Left lobe of liver (tissue), 2 donors: Measurements from ENCODE around the gene SHB. TPM values are rescaled to one million over a fixed set of nuclear protein-coding genes. Genes with fewer than 3 reads are reported as not detected.
A peak's percentile ranks its signal among the peaks of the same experiment; 100 is the strongest.

Experiments used
- ATAC-seq: fragments of 200-7000 bp; cut with Tn5 transposase; one replicate; pipeline ENCODE4 v1.9.1; 2020; ENCODE audit warnings: mild to moderate bottlenecking, moderate library complexity
- DNase-seq: peaks from one replicate; pipeline ENCODE4 v3.0.0-alpha.2; 2020; ENCODE audit warnings: low spot score
- total RNA-seq: library from RNA; stranded (reverse); gene quantifications from one replicate; pipeline ENCODE4 v1.2.1, GENCODE V29; 2021
- donor health status: DM: no; HTN: no; CAD: no; lungs with moderate emphysema.
- donor health status: DM: no; HTN: yes; CAD: no.

SHB gene
- 14.1 TPM for total RNA-seq

GRCh38 chr9:38068701-38069628 lies at the start of gene SHB:
Gene SHB (minus strand): TSS chr9:38069227. CDS start chr9:38068645, 582 bp downstream.
- DNase-seq (peak; percentile 86), ATAC-seq (peak; percentile 78)

- no peak for ATAC-seq
- DNase-seq, result no peak
Measured at GRCh38 chr9:38117651-38118050, 48.6 kb upstream of the SHB start.

GRCh38 chr9:38114905-38115304 lies 45.9 kb upstream of the SHB start:
- DNase-seq (peak; percentile 5), ATAC-seq (no peak)

- no peak for DNase-seq
Measured at GRCh38 chr9:38112456-38112855, 43.4 kb upstream of the SHB start.

GRCh38 chr9:38112049-38112448 lies 43.0 kb upstream of the SHB start:
- peak; percentile 26 for DNase-seq
- ATAC-seq, result no peak

More at GRCh38 chr9:38112456-38112855, 43.4 kb upstream of the SHB start:
- ATAC-seq, result no peak

- DNase-seq (peak; percentile 16), ATAC-seq (no peak)
Measured at GRCh38 chr9:38110476-38110875, 41.4 kb upstream of the SHB start.

GRCh38 chr9:38109601-38110000 lies 40.6 kb upstream of the SHB start:
- DNase-seq (peak; percentile 1), ATAC-seq (no peak)

GRCh38 chr9:38108326-38108725 lies 39.3 kb upstream of the SHB start:
- no peak for ATAC-seq
- DNase-seq, result peak; percentile 12

- no peak for ATAC-seq
- peak; percentile 23 for DNase-seq
Measured at GRCh38 chr9:38107811-38108304, 38.8 kb upstream of the SHB start.

- ATAC-seq (no peak), DNase-seq (no peak)
Measured at GRCh38 chr9:38107405-38107804, 38.4 kb upstream of the SHB start.

- no peak for DNase-seq
- ATAC-seq, result no peak
Measured at GRCh38 chr9:38106488-38106887, 37.5 kb upstream of the SHB start.

- no peak for ATAC-seq
- no peak for DNase-seq
Measured at GRCh38 chr9:38103340-38103739, 34.3 kb upstream of the SHB start.

- ATAC-seq (no peak), DNase-seq (peak; percentile 5)
Measured at GRCh38 chr9:38101423-38101822, 32.4 kb upstream of the SHB start.

GRCh38 chr9:38096238-38096805 lies 27.3 kb upstream of the SHB start:
- peak; percentile 79 for DNase-seq
- ATAC-seq, result peak; percentile 93

- no peak for ATAC-seq
- peak; percentile 22 for DNase-seq
Measured at GRCh38 chr9:38094165-38094564, 25.1 kb upstream of the SHB start.

- no peak for DNase-seq
- no peak for ATAC-seq
Measured at GRCh38 chr9:38092656-38093055, 23.6 kb upstream of the SHB start.

- no peak for DNase-seq
- ATAC-seq, result no peak
Measured at GRCh38 chr9:38092200-38092524, 23.1 kb upstream of the SHB start.

GRCh38 chr9:38091310-38092199 lies 22.5 kb upstream of the SHB start:
- ATAC-seq (no peak), DNase-seq (peak; percentile 11)

GRCh38 chr9:38090170-38090569 lies 21.1 kb upstream of the SHB start:
- no peak for ATAC-seq
- DNase-seq, result peak; percentile 21

GRCh38 chr9:38089387-38090165 lies 20.5 kb upstream of the SHB start:
- DNase-seq (peak; percentile 18), ATAC-seq (no peak)
